GM21515 (cell line): Measurements from ENCODE around the gene SUCLG2.

Source experiments
- ATAC-seq: cut with Tn5 transposase; IDR thresholded peaks from one replicate; pipeline ENCODE4 v1.9.1; 2021; ENCODE audit not compliant: unreplicated experiment

Gene SUCLG2

DNA sequence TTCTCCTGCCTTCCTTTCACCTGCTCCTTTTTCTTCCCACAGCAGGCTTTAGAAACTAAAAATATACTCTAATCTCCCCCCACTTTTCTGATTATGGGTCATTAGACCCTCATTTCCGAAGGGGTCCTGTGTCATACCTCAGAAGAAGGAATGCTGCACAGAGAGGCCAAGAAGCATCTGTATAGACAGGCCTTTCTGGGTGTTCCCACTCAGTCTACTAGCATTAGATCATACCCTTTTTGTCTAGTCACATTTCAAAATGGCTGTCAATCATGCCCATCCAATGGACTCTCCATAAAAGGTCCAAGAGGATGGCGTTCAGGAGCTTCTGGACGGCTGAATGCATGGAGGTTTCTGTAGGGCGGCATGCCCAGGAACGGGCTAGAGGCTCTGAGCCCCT, 192.2 kb downstream of the SUCLG2 start:
- no peak for ATAC-seq

DNA sequence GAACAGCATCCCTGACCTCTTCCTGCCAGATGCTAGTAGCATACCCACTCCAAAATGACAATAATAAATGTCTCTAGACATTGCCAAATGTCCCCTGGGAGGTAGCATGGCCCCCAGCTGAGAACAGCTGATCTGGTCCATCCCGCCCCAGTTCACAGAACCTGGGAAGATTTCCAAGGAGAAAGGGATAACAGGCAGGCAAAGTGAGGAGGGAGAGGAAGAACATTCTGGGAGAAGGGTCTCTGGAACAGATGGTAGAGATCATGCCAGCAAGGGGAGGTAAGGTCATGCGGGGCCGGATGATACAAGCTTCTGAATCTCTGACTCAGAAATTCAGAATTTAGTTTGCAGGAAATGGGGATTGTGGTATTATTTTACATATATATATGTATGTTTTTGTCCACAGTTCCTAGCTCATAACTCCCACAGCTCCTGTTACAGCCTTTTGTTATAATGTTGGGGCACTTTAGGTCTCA, 192.7 kb downstream of the SUCLG2 start:
- no peak for ATAC-seq

DNA sequence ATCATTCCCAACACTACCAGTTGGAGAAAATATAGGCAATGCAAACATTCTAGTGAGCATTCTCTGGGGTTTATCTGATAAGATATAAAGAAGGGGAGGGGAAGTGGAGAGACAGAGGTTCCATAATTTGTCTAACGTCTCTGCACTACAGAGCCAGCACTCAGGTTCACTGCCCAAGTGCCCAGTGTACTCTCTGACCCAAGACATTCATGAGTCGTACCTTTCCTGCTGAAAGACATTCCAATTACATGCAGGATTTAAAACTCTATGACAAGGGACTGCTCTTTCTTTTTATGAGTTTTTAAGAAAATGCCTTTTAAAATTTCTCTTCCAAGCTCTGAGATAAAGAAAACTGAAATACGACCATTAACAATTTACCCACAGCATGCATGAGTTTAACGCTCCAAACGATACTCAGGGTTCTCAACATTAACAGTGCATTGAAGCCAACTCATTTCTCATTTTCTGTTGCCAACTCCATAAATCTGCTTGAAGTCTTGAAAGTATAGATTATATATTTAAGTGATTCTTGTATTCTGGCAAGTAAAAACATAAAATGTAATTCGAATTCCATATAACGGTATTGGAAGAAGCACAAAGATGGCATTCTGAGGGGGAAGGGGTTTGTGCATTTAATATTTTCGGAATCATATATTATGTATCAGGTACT, 193.4 kb downstream of the SUCLG2 start:
- ATAC-seq: no peak

DNA sequence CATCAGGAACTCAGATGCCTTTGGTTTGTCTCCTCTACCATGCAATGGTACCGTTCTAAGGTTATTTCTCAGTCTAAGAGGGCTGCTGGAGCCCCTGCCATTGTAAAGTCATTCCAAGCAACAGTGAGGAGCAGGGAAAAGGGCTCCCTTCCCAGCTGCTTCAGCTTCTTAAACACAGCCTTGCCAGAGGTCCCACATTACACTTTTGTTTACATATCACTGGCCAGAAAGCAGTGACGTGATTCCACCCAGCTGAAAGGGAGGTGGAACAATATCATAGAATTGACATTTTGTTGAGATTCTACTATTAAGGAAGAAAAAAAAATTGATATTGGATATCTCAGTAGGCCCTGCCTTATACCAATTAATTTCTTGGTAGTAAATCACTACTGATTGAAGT, 194.6 kb downstream of the SUCLG2 start:
- ATAC-seq: no peak

DNA sequence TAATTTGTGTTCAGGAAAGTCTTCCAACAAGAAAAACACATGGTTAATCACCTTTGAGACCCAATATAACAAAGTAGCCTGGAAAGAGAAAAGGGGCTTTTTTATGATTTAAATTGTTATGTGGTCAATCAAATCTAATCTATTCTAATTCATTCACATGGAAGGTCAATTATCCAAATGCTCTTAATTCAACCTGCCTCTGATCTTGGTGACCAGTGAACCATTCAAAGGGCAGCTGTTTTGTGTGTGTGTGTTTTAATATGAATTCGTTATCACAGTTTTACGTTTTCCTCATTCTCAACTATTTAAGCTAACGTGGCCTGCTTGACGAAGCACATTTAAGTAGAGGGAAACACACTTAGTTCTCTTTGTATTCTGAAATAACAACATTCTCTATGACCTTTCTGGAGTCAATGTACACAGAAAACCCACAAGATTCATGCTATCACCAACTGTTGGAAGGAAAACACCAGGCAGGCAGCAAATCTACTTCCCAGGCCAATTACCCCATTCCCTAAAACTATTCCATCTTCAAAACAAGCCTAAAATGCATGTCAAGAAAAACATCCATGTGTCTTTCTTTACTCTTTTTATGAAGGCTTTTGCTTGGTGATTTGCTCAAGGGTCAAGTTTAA, 195.4 kb downstream of the SUCLG2 start:
- ATAC-seq: no peak

DNA sequence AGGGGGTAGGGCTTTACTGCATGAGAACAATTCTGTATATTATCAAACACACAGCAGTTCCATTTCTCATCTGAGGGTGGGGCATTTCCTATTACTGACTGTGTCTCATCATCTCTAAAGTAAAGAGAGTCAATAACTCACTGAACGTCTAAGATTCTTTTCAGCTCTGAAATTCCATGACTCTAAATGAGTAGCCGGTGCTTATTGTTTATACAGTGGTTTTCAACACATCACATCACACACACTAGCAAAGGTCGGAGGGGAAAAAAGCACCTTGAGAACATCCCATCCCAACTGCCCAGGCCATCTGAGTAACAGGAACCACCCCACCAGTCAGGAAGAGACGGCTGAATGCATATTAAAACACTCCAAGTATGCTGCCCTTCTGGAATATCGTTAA, 196.0 kb downstream of the SUCLG2 start:
- ATAC-seq: no peak

DNA sequence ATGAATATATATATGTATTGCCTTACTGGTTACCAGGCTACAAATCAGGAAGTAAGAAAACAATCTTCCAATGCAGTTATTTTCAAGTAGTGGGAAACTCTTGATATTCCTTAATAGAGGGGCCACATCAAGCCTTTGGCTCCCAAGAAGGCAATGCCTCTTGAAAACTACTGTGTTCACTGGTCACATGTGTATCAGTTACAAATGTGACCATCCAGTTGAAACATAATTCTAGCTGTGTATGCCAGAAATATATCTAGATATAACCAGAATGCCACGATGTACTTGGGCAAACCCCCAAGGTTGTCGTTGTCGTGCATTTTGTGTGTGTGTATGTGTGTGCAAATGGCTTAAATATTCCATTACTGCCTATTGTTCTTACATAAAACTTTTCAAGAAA, 200.8 kb downstream of the SUCLG2 start:
- ATAC-seq: no peak

DNA sequence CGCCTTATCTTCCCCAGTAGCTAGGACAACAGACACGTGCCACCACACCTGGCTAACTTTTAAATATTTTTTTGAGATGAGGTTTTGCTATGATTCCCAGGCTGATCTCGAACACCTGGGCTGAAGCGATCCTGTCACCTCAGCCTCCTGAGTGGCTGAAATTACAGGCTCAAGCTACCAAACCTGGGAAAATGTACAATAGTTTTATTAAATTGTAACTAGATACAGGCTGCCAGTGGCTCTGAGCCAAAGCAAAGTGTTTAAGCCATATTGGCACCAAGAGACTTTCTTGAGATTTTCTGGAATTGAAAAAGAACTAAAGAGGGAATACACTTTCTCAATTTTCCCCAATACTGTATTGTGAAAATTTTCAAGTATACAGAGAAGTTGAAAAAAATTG, 204.3 kb downstream of the SUCLG2 start:
- ATAC-seq: no peak

DNA sequence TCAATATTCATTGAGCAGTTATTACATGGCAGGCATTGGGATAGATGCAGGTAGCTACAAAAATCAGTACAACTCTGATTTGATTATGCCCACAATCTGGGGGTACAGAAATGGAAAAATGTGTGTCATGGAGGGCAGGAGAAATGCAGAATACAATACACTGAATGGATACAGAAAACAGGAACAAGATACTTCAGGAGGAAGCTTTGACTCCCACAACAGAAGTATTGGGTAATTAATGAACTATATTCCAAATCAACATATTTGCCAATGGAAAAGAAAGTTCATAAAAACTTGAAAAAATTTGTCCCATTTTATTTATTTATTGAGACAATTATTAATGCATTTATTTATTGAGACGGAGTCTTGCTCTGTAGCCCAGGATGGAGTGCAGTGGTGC, 207.0 kb downstream of the SUCLG2 start:
- ATAC-seq: no peak

DNA sequence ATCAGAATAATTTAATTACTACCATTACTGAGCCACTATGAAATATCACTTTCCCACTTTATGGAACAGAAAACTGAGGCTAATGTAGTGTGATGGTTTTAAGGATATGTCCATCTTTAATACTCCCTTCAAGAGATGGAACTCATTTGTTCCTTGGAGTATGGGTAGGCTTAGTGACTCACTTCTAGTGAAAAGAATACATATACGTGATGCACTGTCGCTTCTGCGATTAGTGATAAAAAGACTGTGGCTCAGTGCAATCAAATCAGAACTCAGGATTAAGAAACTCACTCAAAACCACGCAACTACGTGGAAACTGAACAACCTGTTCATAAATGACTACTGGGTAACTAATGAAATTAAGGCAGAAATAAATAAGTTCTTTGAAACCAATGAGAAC, 216.6 kb downstream of the SUCLG2 start:
- ATAC-seq: no peak

DNA sequence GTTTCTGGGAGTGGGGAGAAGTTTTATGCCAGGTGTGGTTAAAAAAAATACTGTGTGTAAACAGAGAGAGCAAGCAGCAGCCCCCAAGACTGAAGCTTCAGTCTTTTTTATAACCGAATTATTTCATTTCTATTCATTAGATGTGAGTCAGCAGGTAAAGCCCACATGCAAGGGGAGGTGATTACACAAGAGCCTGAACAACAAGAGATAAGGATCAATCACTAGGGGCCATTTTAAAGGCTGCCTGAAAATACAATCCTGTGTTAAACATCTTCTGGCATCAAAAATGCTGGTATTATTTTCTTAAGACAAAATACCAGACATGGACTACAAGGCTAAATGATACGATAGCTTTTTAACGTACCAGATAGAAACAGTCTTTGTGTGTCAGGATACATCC, 217.3 kb downstream of the SUCLG2 start:
- ATAC-seq: no peak

DNA sequence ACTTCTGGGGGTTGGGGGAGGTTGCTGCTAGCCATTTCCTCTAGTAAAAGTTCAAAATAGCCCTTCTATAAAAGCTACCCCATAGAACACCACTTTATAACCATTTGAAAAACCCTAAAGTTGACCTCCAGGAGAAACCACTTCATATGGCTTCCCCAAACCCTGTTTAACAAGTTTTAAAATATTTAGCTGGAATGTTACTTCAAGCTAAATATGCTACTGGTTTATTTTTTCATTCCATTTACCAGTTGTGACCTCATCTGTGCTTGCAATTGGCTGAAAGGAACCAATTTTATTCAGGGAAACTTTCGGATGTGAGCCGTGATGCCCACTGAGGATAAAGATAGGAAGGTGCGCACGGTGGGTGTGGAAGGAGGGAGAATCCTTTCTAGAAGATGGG, 221.3 kb downstream of the SUCLG2 start:
- ATAC-seq: no peak

DNA sequence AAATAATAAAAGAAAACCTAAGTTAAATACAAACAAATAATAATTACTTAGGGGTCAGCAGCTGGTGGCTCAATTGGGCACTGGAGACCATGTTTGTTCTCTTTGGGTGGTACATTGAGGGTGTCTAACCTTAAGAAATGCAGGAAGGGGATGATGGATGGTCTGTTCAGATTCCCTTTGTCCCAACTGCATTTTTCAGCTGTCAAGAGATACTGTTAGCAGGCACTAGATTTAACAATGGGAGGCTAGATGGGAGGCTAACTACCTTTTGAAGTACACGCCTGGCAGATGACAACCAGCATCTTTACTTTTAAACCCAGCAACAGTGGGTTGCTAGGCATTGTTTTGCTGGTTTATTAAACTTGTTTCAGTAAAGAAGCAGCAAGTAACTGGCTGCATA, 222.5 kb downstream of the SUCLG2 start:
- no peak for ATAC-seq

DNA sequence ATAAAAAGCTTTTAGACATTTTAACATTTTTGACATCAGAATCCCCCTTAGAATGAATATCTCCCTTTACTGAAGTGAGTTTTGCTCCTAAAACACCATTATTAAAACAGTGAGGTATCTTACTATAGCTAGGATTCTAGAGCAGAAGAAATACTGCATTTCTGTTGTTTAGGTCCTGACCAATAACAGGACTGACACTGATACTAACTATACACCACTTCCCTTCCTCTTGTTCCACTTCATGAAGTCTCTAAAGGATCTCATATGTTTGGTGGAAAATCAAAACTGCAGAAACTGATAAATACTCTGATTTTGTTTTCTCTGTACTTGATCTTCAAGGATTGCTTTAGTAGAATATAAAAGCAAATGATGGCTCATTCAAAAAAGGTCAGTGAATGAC, 230.7 kb downstream of the SUCLG2 start:
- no peak for ATAC-seq

DNA sequence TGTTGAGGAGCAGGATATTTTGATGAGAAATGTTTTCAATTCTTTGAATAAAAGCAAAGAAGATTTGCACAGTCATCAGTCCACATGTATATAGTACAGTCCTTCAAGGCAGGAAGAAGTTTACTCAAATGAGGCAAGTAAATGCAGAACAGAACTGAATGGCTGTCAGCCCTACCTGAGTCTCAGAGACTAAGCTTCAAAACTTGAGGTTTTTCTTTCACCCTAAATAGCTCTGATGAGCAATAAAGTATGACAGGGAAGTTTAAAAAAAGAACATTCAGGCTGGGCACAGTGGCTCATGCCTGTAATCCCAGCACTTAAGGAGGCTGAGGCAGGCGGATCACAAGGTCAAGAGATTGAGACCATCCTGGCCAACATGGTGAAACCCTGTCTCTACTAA, 232.5 kb downstream of the SUCLG2 start:
- ATAC-seq: no peak

DNA sequence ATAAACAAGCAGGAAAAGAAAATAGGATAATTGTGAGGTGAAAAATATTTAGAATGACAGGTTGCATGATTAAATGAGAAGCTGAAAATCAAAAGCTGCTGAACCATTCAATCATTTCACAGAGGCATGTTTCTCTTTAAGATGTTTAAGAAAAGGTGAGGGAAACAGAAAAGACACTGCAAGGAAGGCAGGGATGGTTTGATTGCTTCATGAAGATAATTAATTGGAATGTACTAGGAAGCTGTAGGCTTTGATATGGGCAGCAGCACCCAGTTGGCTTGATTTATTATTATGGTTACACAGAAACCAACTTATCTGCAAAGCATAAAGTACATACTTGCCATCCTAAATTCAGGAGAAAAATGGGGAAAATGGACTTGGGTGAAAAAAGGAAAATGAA, 234.6 kb downstream of the SUCLG2 start:
- no peak for ATAC-seq

DNA sequence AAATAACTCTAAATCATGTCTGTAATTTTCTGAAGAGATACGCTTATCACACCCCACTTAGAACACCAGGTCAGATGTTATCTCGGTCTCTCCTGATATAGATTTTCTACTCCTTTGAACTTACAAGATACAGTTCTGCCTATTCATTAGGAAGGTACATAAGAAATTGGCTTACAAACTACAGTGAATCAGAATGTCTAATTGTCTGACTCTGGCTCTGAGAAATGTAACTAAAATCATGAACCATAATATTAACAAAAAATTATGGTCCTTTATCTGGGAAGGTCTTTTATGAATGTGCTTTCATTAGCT, 235.2 kb downstream of the SUCLG2 start:
- no peak for ATAC-seq

DNA sequence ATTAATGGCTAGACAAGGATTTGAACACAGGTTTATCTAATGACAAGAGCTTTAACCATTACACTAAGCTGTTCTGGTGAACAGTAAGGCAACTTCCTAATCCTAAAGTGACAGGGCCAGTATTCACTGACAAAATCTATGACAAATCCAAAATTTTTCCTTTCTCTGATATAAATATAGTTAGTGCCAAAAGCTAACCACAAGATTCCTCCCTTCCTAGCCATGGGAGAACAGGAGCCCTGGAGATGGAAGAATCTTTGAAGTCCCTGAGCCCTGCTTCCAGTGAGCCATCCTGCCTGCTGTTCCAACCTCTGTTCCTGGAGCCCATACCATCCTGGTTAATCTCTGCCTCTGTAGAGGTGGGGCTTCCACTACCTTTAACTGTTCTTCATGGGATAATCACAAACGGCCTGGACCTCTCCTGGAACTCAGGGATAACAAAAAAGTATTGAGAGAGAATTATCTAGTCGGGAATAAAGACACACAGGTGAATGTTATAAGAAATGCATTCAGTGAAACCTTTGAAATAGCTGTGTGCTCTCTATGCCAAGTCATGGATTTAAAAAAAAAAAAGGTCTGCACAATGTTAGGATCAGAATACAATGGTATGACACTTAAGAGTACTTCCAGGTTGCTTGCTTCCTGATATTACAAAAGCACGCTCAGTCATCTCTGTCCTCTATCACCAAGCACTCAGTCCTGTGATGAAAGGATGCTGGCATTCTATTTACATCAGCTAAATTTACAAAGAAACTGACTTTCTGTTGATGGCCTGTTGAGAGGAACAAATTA, 235.8 kb downstream of the SUCLG2 start:
- ATAC-seq: no peak

DNA sequence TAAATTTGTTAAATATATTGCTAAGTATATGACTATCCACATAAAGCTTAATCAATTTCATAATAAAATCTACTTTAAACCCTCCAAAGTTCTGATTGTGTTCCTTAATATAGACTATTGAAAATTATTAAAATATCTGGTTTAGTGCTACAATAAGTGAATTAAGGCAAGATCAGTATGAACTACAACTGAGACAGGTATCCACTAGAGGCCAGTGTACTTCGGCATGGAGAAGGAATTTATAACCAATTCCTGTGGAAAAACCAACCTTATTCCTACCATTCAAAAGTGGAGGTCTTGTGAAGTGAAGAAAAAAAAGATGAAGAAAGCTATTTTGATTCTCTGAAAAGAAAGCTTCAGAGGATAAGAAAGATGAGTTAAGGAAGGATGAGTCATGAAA, 237.7 kb downstream of the SUCLG2 start:
- ATAC-seq: no peak

DNA sequence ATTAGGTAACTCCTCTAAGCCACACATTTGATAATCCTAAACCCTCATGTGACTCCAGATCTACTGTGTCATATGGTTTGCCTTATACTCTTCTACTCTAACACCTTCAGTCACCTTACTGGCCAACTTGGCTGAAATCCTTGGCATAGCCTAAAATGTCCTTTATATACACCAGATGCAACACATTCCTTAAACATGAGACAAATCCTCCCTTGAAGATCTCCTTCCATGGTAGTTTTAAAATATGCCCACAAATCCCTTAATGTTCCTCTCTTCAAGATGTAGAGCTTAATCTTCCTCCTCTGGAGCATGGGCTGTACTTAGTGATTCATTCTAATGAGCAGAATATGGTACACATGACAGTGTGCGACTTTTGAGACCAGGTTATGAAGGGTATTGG, 238.9 kb downstream of the SUCLG2 start:
- no peak for ATAC-seq

DNA sequence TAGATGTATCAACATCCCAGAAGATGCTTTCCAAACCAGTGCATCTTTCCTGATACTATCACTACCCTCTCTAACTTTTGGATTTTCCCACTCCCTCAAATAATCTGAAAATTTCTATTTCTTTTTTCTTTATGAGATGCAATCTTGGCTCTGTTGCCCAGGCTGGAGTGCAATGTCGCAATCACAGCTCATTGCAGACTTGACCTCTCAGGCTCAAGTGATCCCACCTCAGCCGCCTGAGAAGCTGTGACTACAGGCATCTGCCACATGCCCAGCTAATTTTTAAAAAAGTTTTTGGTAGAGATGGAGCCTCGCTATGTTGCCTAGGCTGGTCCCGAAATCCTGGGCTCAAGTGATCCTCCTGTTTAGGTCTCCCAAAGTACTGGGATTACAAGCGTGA, 239.7 kb downstream of the SUCLG2 start:
- no peak for ATAC-seq

DNA sequence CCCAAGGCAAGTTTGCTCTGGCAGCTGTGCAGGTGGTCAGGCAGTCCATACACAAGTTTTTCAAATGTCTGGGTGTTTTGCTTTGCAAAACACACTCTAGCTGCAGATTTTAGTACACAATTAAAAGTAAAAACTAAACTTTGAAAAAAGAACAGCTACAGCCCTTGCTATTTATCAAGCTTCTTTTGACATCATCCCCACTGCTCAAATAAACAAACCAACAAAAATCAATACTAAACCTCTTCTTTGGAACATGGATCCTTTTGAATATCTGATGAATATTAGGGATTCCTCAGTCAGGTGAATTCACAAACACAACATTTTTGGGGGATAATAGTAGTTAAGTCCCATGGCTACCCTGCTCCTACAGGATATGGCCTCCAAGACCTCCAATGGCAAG, 249.2 kb downstream of the SUCLG2 start:
- ATAC-seq: no peak
